Measurements from ENCODE around the gene SSH2.
"Not testable (repeated sequence)": the region's sequence is repeated elsewhere in the genome, so short reads cannot be mapped to it uniquely, and the experiment has no call there.

Gene SSH2

GRCh38 chr17:29874358-29874757 is 55.7 kb downstream of the SSH2 start:
- DNase-seq: not testable (repeated sequence)

GRCh38 chr17:29873476-29873875 is 56.6 kb downstream of the SSH2 start:
- no peak for DNase-seq

DNA sequence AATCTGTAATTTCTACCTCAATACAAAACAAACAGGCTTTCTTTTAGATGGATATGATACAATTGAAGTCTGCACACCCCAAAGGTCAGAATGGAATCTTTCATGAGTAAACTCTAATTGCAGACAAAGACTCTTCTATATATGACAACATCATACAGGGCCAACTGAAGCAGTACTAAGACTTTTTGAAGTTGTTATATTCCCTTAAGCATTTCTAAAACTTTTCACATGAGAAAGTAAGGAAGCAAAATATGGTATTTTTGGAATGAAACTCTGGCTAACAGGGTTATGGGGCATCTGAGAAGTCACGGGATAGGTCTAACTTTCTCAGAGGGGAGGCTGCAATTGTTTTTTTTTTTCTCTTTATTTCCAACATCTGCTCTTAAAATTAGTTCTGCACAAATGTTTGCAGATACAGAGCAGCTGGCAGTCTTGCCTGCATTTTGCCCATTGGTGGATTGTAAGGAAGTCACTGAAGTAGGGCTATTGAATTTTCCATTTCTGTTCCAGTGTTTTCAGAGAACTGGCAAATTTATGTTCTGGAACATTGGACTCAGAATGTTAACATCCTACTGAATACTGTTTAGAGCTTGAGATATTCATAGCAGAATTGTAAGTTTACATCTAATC is 59.1 kb downstream of the SSH2 start:
- DNase-seq: no peak

GRCh38 chr17:29867643-29868181 is 62.3 kb downstream of the SSH2 start:
- no peak for DNase-seq

DNA sequence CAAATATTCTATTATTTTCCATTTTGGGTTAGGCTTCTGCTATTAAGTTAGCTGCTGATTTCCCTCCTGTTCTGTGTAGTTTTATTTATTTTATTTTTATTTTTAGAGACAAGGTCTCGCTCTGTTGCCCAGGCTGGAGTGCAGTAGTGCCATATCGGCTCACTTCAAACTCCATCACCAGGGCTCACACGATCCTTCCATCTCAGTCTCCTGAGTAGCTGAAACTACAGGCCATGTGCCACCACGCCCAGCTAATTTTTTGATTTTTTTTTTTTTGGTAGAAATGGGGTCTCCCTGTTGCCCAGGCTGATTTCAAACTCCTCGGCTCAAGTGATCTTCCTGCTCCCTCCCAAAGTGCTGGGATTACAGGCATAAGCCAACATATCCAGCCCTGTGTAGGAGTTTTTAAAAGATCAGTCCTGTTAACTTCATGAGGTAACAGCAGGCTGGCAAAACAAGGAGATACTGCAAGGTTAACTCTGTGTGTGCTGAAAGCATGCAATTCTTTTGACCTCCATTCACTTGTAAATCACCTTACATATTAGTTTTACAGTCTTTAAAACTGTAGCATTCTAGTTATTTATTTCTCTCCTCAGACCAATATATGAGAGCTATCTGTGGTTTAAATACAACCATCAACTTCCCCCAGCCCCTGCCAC is 63.2 kb downstream of the SSH2 start:
- no peak for DNase-seq

DNA sequence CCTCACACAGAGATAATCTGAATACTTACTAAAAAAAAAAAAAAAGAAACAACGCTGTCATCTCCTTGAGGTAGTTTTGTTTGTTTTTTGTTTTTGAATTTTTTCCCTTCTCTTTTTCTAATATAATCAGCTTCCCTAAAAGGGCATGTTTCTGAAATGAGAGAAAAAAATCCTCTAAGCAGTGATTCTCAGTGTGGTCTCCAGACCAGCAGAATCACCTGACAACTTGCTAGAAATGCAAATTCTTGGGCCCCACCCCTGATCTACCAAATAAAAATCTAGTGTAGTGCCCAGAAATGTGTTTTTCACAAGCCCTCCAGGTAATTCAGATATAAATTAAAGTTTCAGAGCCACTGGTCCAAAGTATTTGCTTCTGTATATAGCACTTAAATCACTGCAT is 65.4 kb downstream of the SSH2 start:
- no peak for DNase-seq

DNA sequence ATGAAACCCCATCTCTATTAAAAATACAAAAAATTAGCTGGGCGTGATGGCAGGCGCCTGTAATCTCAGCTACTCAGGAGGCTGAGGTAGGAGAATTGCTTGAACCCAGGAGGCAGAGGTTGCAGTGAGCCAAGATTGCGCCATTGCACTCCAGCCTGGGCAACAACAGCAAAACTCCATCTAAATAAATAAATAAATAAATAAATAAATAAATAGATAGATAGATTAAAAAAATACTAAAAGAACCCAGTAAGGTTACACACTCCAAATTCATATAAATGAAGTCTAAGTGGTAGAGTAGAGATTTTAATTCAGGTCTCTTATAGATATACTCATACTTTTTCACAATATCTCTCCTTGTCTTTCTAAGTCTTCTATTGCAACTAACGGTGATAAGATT is 65.9 kb downstream of the SSH2 start:
- DNase-seq: not testable (repeated sequence)

GRCh38 chr17:29862951-29863350 is 67.1 kb downstream of the SSH2 start:
- DNase-seq: no peak

GRCh38 chr17:29862127-29862526 is 67.9 kb downstream of the SSH2 start:
- DNase-seq: no peak

DNA sequence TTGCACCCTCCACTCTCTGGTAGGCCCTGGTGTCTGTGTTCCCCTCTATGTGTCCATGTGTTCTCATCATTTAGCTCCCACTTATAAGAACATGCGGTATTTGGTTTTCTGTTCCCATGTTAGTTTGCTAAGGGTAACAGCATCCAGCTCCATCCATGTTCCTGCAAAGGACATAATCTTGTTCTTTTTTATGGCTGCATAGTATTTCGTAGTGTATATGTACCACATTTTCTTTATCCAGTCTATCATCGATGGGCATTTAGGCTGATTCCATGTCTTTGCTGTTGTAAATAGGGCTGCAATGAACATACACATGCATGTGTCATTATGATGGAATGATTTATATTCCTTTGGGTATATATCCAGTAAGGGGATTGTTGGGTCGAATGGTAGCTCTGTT is 70.6 kb downstream of the SSH2 start:
- DNase-seq: not testable (repeated sequence)

GRCh38 chr17:29857823-29858222 is 72.2 kb downstream of the SSH2 start:
- DNase-seq: no peak

- not testable (repeated sequence) for DNase-seq
Measured at GRCh38 chr17:29857105-29857504, 72.9 kb downstream of the SSH2 start.

GRCh38 chr17:29855686-29856085 is 74.3 kb downstream of the SSH2 start:
- peak; percentile 76 for DNase-seq

DNA sequence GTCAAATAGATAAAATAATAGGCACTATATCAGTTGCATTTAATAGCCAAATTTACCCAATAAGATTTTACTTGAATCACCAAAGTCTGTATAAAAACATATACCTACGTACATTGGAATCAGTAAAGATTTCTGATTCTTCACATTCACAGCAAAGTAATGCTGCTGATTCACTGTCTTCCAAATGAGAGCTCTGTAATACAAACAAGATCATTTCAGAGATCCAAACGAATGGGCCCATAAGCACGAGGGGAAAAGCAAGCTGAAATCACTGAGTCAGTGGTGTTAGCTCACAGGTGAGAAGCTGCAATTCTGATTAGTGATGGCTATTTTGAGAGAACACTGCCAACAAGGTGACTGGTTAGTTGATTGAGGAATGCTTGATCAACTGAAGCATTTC is 81.3 kb downstream of the SSH2 start:
- DNase-seq: no peak

DNA sequence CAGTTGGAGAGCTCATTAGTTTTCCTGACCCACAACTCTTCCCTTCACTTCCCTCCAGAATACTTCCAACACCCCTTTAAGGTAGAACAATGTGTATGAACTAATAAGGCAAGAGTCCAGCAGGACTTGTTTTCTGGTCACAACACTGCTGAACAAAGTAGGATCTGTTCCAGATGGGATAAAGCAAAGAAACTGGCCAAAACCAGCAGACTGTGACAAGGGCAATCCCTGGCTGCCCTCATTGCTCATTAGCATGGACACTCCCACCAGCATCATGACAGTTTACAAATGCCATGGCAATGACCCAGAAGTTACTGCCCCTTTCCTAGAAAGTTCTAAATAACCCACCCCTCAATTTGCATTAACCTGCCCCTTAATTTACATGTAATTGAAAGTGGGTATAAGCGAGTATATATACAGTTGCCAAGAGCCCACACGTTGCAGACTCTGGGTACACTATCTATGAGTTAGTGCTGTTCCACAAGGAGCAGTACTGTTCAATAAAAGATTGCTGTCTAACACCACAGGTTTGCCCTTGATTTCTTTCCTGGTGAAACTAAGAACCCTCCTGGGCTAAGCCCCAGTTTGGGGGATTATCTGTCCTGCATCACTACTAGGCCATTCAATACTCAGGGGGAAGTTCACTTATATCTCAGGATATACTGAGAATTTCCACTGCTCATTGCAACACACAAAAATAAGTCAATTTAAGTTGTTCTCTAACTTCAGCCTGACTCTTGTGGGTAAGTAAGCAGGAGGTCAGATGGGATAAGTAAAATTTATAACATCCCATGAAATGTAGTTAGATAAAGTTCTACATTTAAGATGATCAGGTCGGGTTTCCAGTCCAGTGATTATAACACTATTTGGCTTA is 82.3 kb downstream of the SSH2 start:
- no peak for DNase-seq

- no peak for DNase-seq
Measured at GRCh38 chr17:29847118-29847517, 82.9 kb downstream of the SSH2 start.

DNA sequence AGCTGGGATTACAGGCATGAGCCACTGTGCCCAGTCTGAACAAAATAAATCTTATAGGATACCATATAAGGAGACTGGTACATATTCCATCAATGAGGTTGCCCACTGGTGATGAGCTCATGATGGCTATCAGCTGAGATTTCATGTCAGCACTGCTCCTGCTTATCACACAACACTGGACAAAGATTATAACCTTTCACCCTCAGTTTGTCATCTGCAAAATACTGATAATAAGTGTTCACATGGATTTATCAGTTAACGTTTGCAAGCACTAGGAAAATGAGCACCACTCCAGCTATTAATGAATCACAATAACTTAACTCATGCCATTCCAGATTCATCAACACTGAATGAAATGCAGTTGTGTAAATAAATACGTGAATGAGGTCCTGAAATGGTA is 83.7 kb downstream of the SSH2 start:
- no peak for DNase-seq

GRCh38 chr17:29844339-29845048 is 85.5 kb downstream of the SSH2 start:
- DNase-seq: no peak

DNA sequence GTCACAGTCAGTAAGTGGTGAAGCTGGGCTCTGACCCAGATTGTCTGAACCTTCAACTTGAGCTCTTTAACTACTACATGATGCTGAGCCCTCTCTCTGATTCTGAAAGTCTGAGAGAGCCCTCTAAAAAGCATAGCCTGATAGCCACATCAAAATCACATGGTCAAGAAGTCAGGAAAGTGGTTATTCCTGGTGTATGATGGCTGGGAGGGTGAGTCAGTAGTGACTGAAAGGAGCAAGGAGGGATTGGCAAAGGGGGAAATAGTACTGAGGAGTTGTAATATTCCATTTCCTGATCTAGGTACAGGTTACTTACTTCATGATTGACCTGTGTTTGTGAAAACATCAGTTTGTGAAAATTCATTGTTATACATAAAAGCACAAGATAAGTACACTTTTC is 89.1 kb downstream of the SSH2 start:
- DNase-seq: peak; percentile 46

- no peak for DNase-seq
Measured at GRCh38 chr17:29839656-29840055, 90.4 kb downstream of the SSH2 start.

GRCh38 chr17:29838961-29839360 is 91.1 kb downstream of the SSH2 start:
- peak; percentile 58 for DNase-seq

GRCh38 chr17:29837531-29837930 is 92.5 kb downstream of the SSH2 start:
- DNase-seq: no peak

- peak; percentile 53 for DNase-seq
Measured at GRCh38 chr17:29836643-29837042, 93.4 kb downstream of the SSH2 start.

Data from EL (cell line).